Measurements from ENCODE around the gene DCC. TPM values are rescaled to one million over a fixed set of nuclear protein-coding genes. Genes with fewer than 3 reads are reported as not detected.

DCC gene
- total RNA-seq, 1 donor from 2014 or later = not detected

DNA sequence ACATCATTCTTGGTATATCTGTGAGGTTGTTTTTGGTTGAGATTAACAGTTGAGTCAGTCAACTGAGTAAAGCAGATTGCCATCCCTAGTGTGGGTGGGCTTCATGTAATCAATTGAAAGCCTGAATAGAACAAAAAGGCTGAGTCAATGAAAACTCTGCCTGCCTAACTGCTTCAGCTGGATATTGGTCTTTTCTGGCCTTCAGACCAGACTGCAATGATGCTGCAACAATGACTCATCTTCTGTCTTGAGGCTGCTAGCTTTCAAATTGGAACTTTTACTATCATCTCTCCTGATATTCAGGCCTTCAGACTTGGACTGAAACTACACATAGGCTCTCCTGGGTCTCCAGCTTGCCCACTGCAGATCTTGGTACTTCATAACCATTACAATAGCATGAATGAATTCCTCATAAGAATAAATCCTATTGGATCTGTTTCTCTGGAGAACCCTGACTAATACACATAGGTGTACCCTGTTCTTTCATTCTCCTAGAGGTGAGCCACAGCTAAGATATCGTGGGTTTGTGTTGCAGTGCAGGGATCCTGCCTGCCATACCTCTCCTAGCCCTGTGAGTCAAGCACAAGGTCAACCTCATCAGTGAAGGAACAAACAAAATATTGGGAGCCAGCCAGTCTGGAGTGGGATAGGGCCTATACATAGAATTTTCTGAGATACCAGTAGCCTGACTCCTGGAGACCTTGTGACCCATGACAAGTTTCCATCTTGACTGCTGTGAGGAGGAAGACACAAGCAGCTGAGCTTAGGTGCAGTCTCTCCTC, 473.8 kb downstream of the DCC start:
- H3K4me3 ChIP-seq (ENCODE audit: low read depth, low read length) = no peak overlapping the region
- TF ChIP-seq, protein P1, sequence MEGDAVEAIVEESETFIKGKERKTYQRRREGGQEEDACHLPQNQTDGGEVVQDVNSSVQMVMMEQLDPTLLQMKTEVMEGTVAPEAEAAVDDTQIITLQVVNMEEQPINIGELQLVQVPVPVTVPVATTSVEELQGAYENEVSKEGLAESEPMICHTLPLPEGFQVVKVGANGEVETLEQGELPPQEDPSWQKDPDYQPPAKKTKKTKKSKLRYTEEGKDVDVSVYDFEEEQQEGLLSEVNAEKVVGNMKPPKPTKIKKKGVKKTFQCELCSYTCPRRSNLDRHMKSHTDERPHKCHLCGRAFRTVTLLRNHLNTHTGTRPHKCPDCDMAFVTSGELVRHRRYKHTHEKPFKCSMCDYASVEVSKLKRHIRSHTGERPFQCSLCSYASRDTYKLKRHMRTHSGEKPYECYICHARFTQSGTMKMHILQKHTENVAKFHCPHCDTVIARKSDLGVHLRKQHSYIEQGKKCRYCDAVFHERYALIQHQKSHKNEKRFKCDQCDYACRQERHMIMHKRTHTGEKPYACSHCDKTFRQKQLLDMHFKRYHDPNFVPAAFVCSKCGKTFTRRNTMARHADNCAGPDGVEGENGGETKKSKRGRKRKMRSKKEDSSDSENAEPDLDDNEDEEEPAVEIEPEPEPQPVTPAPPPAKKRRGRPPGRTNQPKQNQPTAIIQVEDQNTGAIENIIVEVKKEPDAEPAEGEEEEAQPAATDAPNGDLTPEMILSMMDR (conservative IDR thresholded peaks at IDR 0.05; ENCODE audit: low read depth, low read length) = no peak
- no peak for DNase-seq (ENCODE audit: low read depth)

DNA sequence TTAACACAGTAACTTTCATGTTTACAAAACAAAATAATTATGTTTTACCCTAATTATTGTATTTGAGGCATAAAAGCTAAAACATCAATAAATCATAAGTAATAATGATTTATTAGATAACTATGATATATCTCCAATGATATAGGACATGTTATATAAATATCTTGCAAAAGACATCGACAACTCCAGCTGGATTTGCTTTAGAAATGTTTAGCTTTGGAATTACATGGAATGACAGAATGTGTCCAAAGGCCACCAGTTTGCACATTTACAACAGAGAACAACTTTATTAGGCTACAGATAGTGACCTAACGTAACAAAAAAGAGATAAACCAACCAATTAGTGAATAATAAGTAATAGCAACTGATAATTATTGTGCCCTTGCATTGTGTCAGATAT, 475.7 kb downstream of the DCC start:
- TF ChIP-seq, protein P1 (conservative IDR thresholded peaks at IDR 0.05; ENCODE audit: low read depth, low read length) = no peak
- DNase-seq (ENCODE audit: low read depth) = no peak
- no peak overlapping the region for H3K4me3 ChIP-seq (ENCODE audit: low read depth, low read length)

GRCh38 chr18:52816121-52816520, 476.1 kb downstream of the DCC start:
- no peak for DNase-seq (ENCODE audit: low read depth)
- no peak overlapping the region for H3K4me3 ChIP-seq (ENCODE audit: low read depth, low read length)
- TF ChIP-seq, protein P1 (conservative IDR thresholded peaks at IDR 0.05; ENCODE audit: low read depth, low read length) = no peak

DNA sequence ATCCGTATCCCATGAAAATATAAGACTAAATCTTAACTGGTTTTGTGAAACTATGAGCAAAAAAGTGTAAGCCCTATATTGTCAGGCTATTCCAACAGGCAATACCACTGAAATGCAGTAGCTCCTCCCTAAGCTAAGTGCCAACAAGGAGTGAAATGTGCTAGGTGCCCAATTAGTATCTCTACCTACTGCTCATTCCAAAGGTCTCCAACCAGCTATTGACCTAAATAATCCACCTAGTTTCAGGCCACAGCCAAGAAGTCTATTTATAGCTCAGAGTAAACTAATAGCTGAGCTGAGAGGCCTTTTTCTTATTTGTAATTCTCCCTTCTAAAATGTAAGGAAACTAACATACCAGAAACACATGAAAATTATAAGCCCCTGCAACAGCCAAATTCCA, 482.2 kb downstream of the DCC start:
- no peak for DNase-seq (ENCODE audit: low read depth)
- no peak overlapping the region for H3K4me3 ChIP-seq (ENCODE audit: low read depth, low read length)
- TF ChIP-seq, protein P1 (conservative IDR thresholded peaks at IDR 0.05; ENCODE audit: low read depth, low read length) = no peak

DNA sequence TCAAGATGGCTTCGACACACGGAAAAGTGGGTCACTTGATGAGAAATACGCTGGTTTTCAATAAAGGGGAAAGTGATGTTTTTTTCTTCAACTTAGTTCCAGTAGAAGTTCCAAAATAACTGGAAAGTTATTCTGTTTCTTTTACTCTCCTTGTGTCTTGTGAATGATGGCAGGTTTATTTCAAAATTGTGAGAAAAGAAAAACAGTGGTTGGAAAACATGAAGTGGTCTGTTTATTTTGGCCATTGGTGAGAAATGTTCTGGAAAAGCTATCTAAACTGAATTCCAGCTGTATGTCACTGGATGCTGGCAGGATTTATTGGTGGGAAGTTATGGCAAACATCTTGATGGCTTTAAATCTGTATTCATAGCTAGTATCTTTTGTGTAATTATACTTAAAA, 484.1 kb downstream of the DCC start:
- H3K4me3 ChIP-seq (ENCODE audit: low read depth, low read length) = no peak overlapping the region
- DNase-seq (ENCODE audit: low read depth) = no peak
- TF ChIP-seq, protein P1 (conservative IDR thresholded peaks at IDR 0.05; ENCODE audit: low read depth, low read length) = no peak

- TF ChIP-seq, protein P1 (conservative IDR thresholded peaks at IDR 0.05; ENCODE audit: low read depth, low read length) = no peak
- H3K4me3 ChIP-seq (ENCODE audit: low read depth, low read length) = no peak overlapping the region
- DNase-seq (ENCODE audit: low read depth) = no peak
These were observed 487.0 kb downstream of the DCC start for GRCh38 chr18:52826994-52827393.

DNA sequence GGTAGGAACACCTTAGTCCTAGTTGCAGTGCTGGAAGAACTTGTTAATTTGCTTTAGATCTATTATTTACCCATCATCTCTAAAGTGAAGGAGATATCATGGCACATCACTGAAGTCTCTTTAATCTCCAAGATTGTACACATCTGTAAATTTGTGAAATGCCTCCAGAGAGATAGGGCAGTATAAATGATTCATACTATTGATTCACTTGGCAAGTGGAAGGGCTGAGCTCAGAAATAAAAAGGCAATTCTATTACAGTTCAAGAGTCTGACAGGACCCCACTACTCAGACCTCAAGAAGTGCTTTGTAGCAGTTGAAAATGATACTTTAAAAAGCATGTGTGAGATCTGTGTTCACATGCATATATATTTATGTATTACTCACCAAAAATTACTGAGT, 489.3 kb downstream of the DCC start:
- no peak overlapping the region for H3K4me3 ChIP-seq (ENCODE audit: low read depth, low read length)
- DNase-seq (ENCODE audit: low read depth) = no peak
- TF ChIP-seq, protein P1 (conservative IDR thresholded peaks at IDR 0.05; ENCODE audit: low read depth, low read length) = no peak

All from epithelial cell of proximal tubule (primary cell).